GM18868 (cell line): ENCODE results near the gene CTDSPL.
"Not testable (repeated sequence)": the region's sequence is repeated elsewhere in the genome, so short reads cannot be mapped to it uniquely, and the experiment has no call there.

Experiments
- ATAC-seq: cut with Tn5 transposase; IDR thresholded peaks from one replicate; pipeline ENCODE4 v1.9.1; 2021; ENCODE audit warnings: mild to moderate bottlenecking, moderate library complexity; ENCODE audit not compliant: unreplicated experiment

Gene CTDSPL

DNA sequence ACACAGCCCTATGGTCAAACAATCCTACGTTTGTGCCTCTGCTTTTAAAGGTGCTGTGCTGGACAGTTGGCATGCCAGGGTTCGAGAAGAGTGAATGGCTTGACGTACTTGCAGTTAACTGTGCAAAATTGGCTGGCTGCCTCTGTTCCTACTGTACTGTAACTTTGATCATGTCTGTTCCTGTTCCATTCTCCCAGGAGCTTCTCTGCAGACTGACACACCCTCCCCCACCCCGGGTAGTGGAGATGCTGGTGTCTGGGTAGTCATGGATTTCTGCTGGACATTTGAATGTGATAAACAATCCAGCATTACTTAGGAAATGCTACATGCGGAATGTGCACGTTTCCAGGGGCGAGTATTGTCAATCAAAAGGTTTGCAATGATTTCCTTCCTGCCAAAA lies 122.4 kb downstream of the CTDSPL start:
- ATAC-seq: no peak

DNA sequence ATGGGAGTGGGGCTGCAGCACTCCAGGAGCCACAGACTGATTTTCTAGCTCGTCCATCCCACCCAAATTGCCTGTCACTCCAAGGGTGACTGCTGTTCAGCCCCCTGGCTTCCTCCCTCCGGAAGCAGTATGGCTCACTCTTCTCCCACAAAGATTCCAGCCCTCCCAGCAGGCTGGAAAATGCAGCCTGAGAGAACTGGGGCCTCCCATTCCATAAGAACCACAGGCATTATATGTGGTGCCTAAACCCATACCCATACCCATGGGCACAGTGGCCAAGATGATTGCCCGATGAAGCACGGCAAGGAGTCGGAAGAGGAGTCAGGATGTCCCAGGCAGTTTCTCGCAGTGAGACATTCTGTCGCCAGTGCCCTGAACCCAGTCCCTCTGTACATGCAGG lies 122.9 kb downstream of the CTDSPL start:
- no peak for ATAC-seq

DNA sequence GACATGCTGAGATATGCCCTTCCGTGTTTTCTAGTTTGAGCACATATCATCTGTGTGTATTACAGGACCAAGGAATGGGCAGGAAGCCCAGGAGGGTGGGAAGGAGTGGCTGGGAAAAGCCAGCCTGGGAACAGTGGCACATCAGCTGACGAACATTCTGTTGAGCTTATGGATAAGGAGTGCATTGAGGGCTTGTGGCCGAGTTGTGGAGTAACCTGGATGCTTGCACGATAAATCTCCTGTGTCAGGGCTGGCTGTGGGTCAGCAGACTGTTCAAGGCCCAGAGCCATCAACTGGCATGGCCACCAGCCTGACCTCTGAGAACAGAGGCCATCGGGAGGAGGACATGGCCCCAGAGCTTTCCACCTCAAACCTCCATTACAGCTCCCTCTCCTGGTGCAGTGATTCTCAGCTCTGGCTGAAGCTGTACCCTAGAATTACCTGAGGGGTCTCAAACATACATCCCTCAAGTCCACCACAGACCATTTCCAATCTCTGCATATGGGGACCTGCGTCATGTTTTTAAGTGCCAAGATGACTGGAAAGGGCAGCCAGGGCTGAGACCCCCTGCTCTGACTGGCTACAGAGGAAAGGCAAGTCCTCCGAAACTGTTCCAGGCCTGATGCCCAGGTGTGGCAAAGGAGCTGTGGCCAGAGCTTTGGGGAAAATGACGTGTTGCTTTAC lies 124.1 kb downstream of the CTDSPL start:
- no peak for ATAC-seq

DNA sequence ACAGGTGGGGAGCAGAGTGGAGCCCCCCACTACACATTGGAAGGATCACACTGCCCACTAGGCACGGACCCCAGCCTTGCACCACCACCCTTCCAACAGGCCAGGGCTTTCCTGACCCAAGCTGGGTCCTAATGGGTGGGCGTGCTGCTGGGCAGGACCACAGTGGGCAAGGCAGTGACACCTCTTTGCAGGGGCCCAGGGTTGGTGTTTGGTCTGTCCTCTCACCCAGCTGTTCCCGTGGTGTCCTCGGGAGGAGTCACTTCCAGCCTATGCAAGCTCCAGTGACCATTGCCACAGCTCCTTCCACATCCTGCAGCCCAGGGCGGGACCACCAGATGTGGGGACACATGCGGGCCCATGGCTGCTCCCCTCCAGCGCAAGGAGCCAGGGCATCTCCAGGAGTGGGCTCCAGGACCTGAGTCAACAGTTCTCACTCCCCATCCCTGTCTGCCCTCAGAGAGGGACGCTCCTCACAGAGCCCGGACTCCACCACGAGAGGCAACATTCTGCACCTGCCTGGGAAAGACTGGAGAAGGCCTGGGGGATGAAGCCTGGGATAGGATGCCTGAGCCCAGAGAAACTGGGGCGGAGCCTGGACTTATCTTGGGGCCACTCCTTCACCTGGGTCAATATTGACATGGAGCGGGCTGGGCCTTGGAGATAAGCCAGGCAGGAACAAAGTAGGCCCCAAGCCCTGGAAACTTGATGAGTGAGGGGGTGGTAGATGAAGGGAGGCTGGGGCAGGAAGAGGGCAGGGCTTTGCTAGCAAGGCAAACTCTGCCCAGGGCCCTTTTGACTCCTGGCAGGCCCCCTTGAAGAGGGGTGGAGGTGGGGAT lies 125.0 kb downstream of the CTDSPL start:
- ATAC-seq: no peak

DNA sequence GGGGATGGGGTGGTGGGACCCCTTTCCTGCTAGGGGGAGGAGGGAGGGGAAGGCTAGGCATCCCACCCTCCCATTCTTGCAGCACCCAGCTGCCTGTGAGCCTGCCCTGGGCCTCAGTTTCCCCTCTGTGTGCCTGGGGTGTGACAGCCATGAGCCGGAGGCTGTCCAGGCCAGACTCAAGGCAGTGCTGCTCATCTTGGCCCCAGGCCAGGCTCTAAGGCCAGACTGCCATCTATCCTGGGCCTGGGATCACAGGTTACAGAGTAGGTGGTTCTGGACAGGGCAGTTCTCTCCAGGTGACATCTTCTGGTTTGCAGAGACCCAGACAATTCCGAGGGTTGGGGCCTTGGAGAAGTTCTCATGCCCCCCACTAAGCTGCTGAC lies 125.6 kb downstream of the CTDSPL start:
- ATAC-seq: no peak

DNA sequence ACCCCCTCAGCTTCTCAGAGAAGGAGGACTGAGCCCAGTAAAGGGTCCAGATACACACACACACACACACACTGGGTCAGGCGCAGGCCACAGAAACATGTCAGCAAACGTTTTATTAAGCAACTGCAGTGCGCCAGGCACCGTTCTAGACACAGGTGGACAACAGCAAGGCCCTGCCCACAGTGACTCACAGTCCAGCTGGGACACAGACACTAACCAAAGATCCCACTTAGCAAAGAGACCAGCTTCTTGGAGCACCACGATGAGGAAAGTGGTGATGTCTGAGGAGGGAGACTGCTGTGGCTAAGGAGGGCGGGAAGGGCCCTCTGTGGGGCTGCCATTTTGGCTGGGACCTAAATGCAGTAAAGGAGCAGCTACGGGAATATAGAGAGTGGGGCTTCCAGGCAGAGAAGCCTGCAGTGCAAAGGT lies 126.1 kb downstream of the CTDSPL start:
- ATAC-seq: no peak

DNA sequence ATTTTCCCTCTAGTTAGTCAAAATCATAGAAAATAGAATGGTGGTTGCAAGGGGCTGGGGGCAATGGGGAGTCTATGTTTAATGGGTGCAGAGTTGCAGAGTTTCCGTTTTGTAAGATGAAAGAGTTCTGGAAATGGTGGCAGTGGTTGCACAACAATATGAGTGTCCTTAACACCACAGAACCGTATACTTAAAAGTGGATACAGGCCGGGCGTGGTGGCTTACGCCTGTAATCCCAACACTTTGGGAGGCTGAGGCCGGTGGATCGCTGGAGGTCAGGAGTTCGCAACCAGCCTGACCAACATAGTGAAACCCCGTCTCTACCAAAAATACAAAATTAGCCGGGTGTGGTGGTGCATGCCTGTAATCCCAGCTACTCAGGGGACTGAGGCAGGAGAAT lies 126.7 kb downstream of the CTDSPL start:
- not testable (repeated sequence) for ATAC-seq

DNA sequence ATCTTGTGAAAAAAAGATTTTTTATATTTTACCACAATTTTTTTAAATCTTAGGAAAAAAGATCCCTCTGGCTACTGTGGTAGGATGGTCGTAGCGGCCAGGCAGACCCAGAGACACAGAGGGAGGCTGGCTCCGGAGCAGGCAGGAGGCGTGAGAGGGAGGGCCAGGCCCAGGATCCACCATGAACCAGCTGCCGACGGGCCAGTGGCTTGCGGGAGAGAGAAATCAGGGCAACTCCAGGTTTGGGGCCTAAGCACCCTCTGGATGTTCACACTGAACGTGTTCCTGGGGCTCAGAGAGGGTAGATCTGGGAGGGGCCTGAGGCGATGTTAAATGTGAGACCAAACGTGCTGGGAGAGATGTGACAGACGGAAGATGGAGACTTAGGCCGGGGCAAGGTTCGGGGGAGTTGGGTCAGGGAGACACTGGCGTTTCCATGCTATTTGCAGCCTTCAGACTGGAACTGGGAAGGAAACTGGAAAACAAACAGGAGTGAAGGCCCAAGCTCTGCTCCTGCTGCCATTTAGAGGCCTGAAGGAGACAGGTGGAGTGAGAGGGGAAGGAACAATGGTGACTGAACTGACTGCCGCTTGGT lies 127.3 kb downstream of the CTDSPL start:
- no peak for ATAC-seq

DNA sequence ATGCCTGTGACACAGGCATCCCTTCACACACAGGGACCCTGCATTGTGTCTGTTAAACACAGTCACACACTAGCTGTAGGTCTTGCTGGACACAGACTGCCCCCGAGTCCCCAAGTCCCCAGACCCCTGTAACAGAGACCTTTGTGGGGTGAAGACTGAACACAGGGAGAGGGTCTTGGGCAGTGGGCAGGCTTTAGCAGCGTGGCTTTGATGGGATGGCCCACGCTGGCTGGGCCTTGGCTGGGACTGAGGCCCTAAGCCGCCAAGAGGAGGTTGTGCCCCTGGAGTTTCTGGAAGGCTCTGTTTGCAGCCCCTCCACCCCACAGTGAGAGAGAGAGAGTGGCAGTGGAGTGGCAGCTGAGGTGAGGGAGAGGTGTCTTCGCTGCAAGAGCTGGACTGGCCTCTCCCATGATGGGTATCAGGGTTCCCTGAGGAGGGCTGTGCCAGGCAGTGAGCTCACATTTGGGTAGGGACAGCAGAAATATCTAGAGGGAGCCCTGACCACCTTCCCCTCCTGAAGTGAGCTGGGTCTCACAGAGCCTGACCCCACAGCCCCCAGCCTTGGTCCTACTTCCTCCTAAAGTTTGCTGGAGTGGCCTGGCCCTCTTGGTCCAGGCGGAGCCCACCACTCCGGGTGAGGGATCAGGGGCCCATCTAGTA lies 128.3 kb downstream of the CTDSPL start:
- no peak for ATAC-seq

DNA sequence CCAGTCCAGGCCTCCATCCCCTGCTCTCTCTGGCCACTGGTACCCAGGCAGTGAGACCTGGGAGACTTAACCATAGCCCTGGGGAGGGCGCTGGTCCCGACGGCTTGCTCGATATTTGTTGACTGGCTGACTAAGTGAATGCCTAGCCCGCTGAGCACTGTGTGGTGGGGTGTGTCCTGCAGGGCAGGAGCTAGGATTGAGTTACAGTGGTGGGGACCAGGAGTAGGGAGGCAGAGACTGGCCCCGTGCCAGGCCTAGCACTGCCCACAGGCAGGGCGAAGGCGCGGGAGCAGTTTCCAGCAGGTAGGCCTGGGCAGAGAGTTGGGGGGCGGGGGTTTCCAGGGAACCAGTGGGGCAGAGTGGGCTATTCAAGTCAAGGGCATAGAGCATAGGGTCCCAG lies 128.8 kb downstream of the CTDSPL start, which contains the start of gene VILL:
VILL (plus strand) TSS at position 260 of the 400 bp plus-strand sequence. CDS start 2,887 bp downstream, outside the sequence.
- ATAC-seq: no peak

DNA sequence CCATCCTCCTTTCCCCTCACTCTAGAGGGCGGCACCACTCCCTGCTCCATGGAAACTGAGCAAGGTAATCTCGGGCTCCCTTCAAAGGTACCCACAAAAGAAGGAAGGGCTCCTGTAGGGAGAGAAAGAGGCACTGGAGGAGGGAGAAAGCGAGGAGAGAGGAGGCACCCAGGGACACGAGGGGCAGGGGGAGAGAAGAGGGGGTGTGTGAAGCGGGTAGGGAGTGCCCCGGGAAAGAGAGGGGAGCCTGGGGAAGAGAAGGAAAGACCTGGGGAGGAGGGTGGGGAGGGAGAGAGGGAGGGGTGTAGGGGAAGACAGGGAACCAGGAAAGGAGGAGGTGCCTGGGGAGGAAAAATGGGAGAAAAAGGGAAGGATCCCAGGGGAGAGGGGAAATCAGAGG lies 129.4 kb downstream of the CTDSPL start:
- ATAC-seq: no peak

DNA sequence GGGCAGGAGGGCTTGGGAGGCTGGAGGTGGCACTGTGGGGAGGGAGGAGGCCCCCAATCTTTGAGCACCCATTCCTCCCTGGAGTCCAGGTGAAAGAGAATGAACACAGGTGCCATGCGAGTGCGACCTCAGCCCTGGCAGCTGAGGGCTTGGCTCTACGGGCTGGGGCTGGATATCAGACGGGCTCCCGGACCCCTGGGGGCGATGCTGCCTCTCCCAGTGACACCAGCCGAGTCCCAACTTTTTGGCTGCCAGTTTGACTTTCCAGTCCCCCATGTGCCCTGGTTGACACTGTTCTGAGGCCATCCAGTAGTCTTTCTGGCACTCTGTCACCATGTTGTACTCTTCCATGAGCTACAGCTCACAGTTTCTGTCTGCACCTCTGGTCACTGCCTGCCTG lies 130.1 kb downstream of the CTDSPL start:
- no peak for ATAC-seq

DNA sequence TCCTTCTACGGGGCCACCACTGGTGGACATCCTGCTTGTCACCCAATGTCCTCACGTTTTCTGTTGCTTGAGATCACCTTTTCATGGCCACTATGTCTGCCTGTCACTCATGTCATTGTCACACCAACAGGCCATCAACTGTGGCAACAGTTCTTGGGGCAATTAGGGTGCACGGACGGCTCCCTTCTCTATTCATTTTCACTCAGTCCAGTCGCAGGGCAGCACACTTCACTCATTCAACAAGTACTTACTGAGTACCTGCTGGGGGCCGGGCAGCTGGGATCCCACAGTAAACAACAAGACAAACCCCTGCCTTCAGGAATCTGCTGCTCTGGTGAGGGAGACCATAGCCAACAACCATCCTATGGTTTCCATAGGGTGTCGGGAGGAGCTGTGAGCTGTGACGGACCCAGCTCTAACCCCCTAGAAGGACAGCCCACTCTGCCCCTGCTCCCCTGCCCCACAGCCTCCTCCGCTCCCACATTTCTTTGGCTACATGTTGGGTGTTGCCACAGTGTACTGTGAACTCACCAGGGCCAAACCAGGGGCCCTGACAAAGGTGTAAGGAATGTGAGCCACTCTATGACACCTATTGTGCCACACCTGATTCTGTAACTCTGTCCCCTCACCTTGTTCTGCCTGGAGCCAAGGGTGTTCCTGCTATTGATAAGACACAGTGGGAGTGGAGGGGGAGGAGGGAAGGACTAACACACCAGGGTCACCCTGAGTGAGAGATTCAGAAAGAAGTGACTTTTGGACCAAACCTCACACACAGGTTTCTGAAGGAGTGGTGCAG lies 130.8 kb downstream of the CTDSPL start:
- ATAC-seq: no peak

DNA sequence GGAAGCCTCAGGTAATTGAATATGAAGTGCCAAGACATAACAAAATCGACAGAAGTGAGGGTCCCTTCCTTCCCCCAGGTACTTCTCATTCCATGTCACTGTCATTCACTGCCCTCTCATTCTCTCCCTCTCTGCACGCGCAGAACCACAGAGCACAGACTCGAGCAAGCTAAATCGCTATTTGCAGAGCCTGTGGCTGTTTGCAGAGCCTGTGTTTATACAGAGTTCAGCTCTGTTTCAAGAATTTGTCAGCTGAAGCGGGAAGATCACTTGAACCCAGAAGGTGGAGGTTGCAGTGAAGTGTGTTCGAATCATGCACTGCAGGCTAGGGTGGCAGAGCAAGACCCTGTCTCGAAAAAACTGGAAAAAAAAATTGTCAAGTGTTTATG lies 131.4 kb downstream of the CTDSPL start:
- ATAC-seq: no peak

DNA sequence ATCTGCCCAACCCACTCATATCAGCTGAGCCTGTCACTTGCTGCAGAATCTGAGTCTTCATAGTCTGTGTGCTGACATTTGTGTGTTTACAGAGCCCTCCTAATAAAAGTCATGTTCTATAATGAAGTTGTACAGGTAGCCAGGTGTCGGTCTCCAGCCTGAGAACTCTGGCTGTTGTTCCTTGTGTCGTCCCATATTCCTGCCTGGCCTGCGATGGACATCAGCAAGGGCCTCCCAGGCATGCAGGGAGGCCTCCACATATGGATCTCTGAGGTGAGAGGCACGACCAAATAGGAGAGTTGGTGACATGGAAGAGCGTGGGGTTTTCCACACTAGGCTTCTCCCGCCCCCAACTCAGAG lies 131.8 kb downstream of the CTDSPL start:
- no peak for ATAC-seq

DNA sequence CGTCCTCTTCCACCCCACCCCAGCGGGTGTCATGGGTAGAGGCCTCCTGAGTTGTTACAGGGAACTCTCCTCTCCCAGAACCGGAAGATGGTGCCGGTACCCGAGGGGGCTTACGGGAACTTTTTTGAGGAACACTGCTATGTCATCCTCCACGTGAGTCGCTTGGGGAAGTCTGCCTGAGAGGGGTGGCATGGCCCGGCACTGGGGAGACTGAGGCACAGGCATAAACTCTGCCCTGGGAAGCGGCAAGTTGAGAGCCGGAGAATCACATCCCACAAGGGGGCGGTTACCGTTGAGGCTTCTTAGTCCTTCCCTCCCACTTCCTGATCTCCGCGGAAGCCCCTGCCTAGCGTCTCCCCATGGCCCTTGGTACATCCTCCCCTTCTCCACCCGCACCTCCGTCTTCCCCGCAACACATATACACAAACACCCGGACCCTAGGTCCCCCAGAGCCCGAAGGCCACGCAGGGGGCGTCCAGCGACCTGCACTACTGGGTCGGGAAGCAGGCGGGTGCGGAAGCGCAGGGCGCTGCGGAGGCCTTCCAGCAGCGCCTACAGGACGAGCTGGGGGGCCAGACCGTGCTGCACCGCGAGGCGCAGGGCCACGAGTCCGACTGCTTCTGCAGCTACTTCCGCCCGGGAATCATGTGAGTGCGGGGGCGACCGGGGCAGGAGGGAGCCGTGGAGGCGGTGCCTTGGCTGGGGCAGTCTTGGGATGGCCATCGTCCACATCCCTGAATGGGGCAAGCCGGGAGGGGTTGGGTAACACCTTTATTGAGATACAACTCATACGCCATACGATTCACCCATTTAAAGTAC lies 132.3 kb downstream of the CTDSPL start:
- peak; percentile 49 for ATAC-seq

DNA sequence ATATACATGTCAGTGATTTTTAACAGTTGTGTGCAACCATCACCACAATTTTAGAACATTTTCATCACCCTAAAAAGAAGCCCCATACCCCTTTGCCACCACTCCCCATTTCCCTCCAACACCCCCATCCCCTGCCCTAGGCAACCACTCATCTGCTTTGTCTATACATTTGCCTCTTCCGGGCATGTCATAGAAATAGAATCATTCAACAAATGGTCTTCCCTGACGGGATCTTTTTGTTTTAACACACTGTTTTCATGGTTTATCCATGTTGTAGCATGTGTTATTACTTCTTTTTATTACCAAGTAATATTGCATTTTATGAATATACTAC lies 132.9 kb downstream of the CTDSPL start:
- ATAC-seq: peak; percentile 1

DNA sequence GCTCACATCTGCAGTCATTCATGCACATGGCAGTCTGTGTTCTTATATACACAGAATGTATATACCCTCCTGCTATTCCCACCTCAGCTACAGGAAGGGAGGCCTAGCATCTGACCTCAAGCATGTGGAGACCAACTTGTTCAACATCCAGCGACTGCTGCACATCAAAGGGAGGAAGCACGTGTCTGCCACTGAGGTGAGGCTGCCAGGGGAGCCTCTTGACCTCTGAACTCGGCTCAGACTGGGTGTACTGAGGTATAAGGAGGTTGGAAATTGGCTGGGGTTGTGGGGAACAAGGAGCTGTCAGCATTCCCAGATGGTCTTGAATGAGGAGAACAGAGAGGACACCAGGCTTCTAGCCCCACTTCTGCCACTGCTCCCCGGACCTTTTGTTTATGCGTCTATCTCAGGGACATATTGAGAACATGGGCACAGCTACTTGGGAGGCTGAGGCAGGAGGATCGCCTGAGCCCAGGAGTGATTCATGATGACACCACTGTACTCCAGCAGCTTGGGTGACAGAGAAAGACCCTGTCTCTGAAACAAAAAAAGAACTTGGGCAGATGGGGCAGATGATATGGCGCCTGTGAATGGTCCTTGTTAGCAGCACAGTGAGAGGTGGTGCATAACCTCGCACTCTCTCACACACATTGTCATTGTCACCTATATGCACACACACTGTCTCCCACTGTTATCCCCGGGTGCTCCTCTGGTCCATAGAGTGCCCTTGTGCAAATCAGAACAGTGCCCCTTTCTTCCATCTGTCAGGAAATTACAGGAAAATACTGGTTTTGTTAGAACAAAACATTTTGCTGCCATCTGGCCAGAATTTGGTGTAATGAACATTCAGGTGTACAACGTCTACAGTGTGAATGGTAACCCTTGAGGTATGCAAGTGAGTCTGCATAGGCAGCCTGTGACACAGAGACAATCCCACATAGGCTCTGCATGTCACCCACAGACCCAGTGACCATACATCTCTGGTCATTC lies 134.3 kb downstream of the CTDSPL start:
- no peak for ATAC-seq

DNA sequence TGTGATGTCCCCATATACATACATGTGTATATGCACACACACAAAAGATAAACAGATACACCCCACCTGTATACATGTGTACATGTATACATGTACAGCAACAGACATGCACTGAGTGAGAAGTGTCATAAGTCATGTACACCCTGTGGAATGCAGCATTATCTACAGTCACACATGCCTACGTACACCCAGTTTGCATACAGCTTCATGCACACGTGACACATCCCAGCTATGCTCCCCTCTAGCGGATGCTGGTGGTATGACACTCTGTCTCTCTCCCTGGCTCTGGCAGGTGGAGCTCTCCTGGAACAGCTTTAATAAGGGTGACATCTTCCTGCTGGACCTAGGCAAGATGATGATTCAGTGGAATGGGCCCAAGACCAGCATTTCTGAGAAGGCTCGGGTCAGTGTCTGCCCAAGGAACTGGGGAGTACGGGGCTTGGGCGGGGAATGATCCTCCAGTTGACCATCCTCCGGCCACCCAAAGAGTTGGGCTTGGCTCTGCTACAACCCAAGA lies 135.2 kb downstream of the CTDSPL start:
- peak; percentile 61 for ATAC-seq
